ENCODE measurements around the gene PDE4A. TPM values are rescaled to one million over a fixed set of nuclear protein-coding genes. Genes with fewer than 3 reads are reported as not detected.

Gene PDE4A
- total and polyA plus RNA-seq, 4 experiments from 2014 or later, result 0.81 to 5.6 (median 2.9) TPM

GRCh38 chr19:10428996-10429381, 8.7 kb downstream of the PDE4A start:
- no peak overlapping the region for H3K4me3 ChIP-seq (ENCODE audit: low read length in 2 of 2)
- H3K27ac ChIP-seq (ENCODE audit: low read depth, low read length), result peak overlapping the region; percentile 73
- intact Hi-C loops (cut with micrococcal nuclease), result no loop called here
- ChIA-PET POLR2A (ENCODE audit: partially characterized antibody) (interaction anchor here (1.0 to 26.5 kb wide), 3 partner anchors 7 to 124 kb away, joined by 5 to 470 read pairs (median 6); partner anchors contain the start of gene CDC37), CTCF (ENCODE audit: partially characterized antibody) (interaction anchor here (0.9 to 19.1 kb wide), 7 partner anchors 8 to 177 kb away, joined by 3 to 379 read pairs (median 6); partner anchors contain the start of genes CDC37 and MRPL4)
- no peak for DNase-seq
- H3K27me3 Mint-ChIP-seq, result peaks cover 10 to 26% of the 10 kb centered on the region in 2 donors
- H3K36me3 Mint-ChIP-seq, result peaks cover 0 to 12% of the 10 kb centered on the region in 2 donors
- no peaks in the 10 kb centered on the region for H3K36me3 ChIP-seq (ENCODE audit: insufficient read depth, low read length)
- no peaks in the 10 kb centered on the region for H3K9me3 ChIP-seq (ENCODE audit: control insufficient read depth in 1 of 2, low read length in 2 of 2)
- H3K4me1 Mint-ChIP-seq, result peaks cover 32 to 84% (median 56%) of the 10 kb centered on the region in 4 donors
- no peaks in the 10 kb centered on the region for H3K27me3 ChIP-seq (ENCODE audit: insufficient read depth, low read length)
- peak overlapping the region; percentile 90 to 99 (median 98) for H3K27ac Mint-ChIP-seq
- peaks cover 0 to 7% (median 0%) of the 10 kb centered on the region in 8 donors for H3K9me3 Mint-ChIP-seq
- H3K4me1 ChIP-seq (ENCODE audit: insufficient read depth, low read length), result peaks cover 71% of the 10 kb centered on the region
- H3K4me3 Mint-ChIP-seq, result peak overlapping the region in 2 of 8 donors; percentile 32 to 90

GRCh38 chr19:10430505-10431253, 10.3 kb downstream of the PDE4A start:
- DNase-seq, result no peak
- no peaks in the 10 kb centered on the region for H3K9me3 ChIP-seq (ENCODE audit: control insufficient read depth in 1 of 2, low read length in 2 of 2)
- intact Hi-C loops (cut with micrococcal nuclease), result loop anchor here (2.0 kb wide), 1 partner anchor 14 kb away; no protein-coding TSS in a partner anchor

GRCh38 chr19:10431254-10431942, 11.1 kb downstream of the PDE4A start:
- Histone ChIP-seq H3K27ac (ENCODE audit: low read depth, low read length) (peak overlapping the region; percentile 50), H3K4me3 (ENCODE audit: low read length in 2 of 2) (peak overlapping the region; percentile 36 to 43), H3K36me3 (ENCODE audit: insufficient read depth, low read length) (no peaks in the 10 kb centered on the region), H3K9me3 (ENCODE audit: control insufficient read depth in 1 of 2, low read length in 2 of 2) (no peaks in the 10 kb centered on the region), H3K27me3 (ENCODE audit: insufficient read depth, low read length) (no peaks in the 10 kb centered on the region), H3K4me1 (ENCODE audit: insufficient read depth, low read length) (peaks cover 52% of the 10 kb centered on the region)
- CTCF ChIA-PET (ENCODE audit: partially characterized antibody), result interaction anchor here (0.9 to 19.1 kb wide), 5 partner anchors 15 to 172 kb away, joined by 3 to 379 read pairs (median 4); partner anchors contain the start of genes CDC37 and ICAM1
- intact Hi-C loops (cut with micrococcal nuclease), result loop anchor here (2.0 kb wide), 1 partner anchor 15 kb away; no protein-coding TSS in a partner anchor
- Mint-ChIP-seq H3K27me3 (peaks cover 8 to 19% of the 10 kb centered on the region in 2 donors), H3K36me3 (peaks cover 0 to 12% of the 10 kb centered on the region in 2 donors), H3K9me3 (peaks cover 0 to 7% (median 0%) of the 10 kb centered on the region in 8 donors), H3K4me3 (peak overlapping the region; percentile 83 to 96 (median 90)), H3K27ac (peak overlapping the region; percentile 94 to 99 (median 98)), H3K4me1 (peaks cover 29 to 67% (median 47%) of the 10 kb centered on the region in 4 donors)
- POLR2A ChIA-PET (ENCODE audit: partially characterized antibody), result interaction anchor here (1.0 to 26.5 kb wide), 3 partner anchors 10 to 161 kb away, joined by 3 to 470 read pairs (median 5); partner anchors contain the start of genes CDC37 and ICAM1
- peak in 3 of 5 donors; percentile 43 to 73 (median 55) for DNase-seq

More at GRCh38 chr19:10430505-10431253, 10.3 kb downstream of the PDE4A start:
- peaks cover 29 to 71% (median 45%) of the 10 kb centered on the region in 4 donors for H3K4me1 Mint-ChIP-seq
- ChIA-PET CTCF (ENCODE audit: partially characterized antibody) (interaction anchor here (1.3 to 19.1 kb wide), 3 partner anchors 14 to 160 kb away, joined by 4 to 379 read pairs (median 4); partner anchors contain the start of genes CDC37 and ICAM1), POLR2A (ENCODE audit: partially characterized antibody) (interaction anchor here (0.8 to 26.5 kb wide), 3 partner anchors 9 to 97 kb away, joined by 3 to 470 read pairs (median 6); partner anchors contain the start of genes CDC37 and RAVER1)
- peaks cover 0 to 12% of the 10 kb centered on the region in 2 donors for H3K36me3 Mint-ChIP-seq
- peak overlapping the region; percentile 50 for H3K27ac ChIP-seq (ENCODE audit: low read depth, low read length)
- H3K27me3 ChIP-seq (ENCODE audit: insufficient read depth, low read length), result no peaks in the 10 kb centered on the region
- H3K36me3 ChIP-seq (ENCODE audit: insufficient read depth, low read length), result no peaks in the 10 kb centered on the region
- H3K4me3 ChIP-seq (ENCODE audit: low read length in 2 of 2), result peak overlapping the region; percentile 36 to 43
- peaks cover 54% of the 10 kb centered on the region for H3K4me1 ChIP-seq (ENCODE audit: insufficient read depth, low read length)
- H3K9me3 Mint-ChIP-seq, result peaks cover 0 to 7% (median 0%) of the 10 kb centered on the region in 8 donors
- H3K27me3 Mint-ChIP-seq, result peaks cover 8 to 19% of the 10 kb centered on the region in 2 donors
- H3K27ac Mint-ChIP-seq, result peak overlapping the region; percentile 97 to 99 (median 99)
- peak overlapping the region; percentile 52 to 96 (median 90) for H3K4me3 Mint-ChIP-seq

- intact Hi-C loops (cut with micrococcal nuclease), result loop anchor here (2.0 kb wide), 1 partner anchor 15 kb away; no protein-coding TSS in a partner anchor
- Histone ChIP-seq H3K4me3 (ENCODE audit: low read length in 2 of 2) (peak overlapping the region in 1 of 2 donors; percentile 43), H3K4me1 (ENCODE audit: insufficient read depth, low read length) (peaks cover 50% of the 10 kb centered on the region), H3K9me3 (ENCODE audit: control insufficient read depth in 1 of 2, low read length in 2 of 2) (no peaks in the 10 kb centered on the region), H3K27ac (ENCODE audit: low read depth, low read length) (peak overlapping the region; percentile 50), H3K36me3 (ENCODE audit: insufficient read depth, low read length) (no peaks in the 10 kb centered on the region), H3K27me3 (ENCODE audit: insufficient read depth, low read length) (no peaks in the 10 kb centered on the region)
- H3K27me3 Mint-ChIP-seq, result peaks cover 8 to 19% of the 10 kb centered on the region in 2 donors
- H3K9me3 Mint-ChIP-seq, result peaks cover 0 to 7% (median 0%) of the 10 kb centered on the region in 8 donors
- H3K4me1 Mint-ChIP-seq, result peaks cover 28 to 62% (median 44%) of the 10 kb centered on the region in 4 donors
- peaks cover 0 to 12% of the 10 kb centered on the region in 2 donors for H3K36me3 Mint-ChIP-seq
- ChIA-PET POLR2A (ENCODE audit: partially characterized antibody) (interaction anchor here (1.0 to 26.5 kb wide), 3 partner anchors 10 to 161 kb away, joined by 3 to 470 read pairs (median 5); partner anchors contain the start of genes CDC37 and ICAM1), CTCF (ENCODE audit: partially characterized antibody) (interaction anchor here (0.9 to 19.1 kb wide), 4 partner anchors 16 to 172 kb away, joined by 3 to 379 read pairs (median 4); partner anchors contain the start of genes CDC37 and ICAM1)
- DNase-seq, result peak; percentile 61 to 82 (median 68)
- H3K4me3 Mint-ChIP-seq, result peak overlapping the region; percentile 83 to 96 (median 90)
- peak overlapping the region; percentile 94 to 99 (median 98) for H3K27ac Mint-ChIP-seq
These were observed 11.8 kb downstream of the PDE4A start for GRCh38 chr19:10431943-10432735.

GRCh38 chr19:10432736-10433130, 12.4 kb downstream of the PDE4A start:
- H3K27ac ChIP-seq (ENCODE audit: low read depth, low read length), result peak overlapping the region; percentile 50
- no peaks in the 10 kb centered on the region for H3K27me3 ChIP-seq (ENCODE audit: insufficient read depth, low read length)
- H3K9me3 ChIP-seq (ENCODE audit: control insufficient read depth in 1 of 2, low read length in 2 of 2), result no peaks in the 10 kb centered on the region
- peaks cover 0 to 5% (median 0%) of the 10 kb centered on the region in 8 donors for H3K9me3 Mint-ChIP-seq
- peaks cover 0 to 12% of the 10 kb centered on the region in 2 donors for H3K36me3 Mint-ChIP-seq
- DNase-seq, result no peak
- peak overlapping the region; percentile 40 to 76 (median 61) for H3K4me3 Mint-ChIP-seq
- H3K27me3 Mint-ChIP-seq, result peaks cover 8 to 19% of the 10 kb centered on the region in 2 donors
- ChIA-PET POLR2A (ENCODE audit: partially characterized antibody) (interaction anchor here (1.0 to 26.5 kb wide), 3 partner anchors 11 to 162 kb away, joined by 3 to 470 read pairs (median 5); partner anchors contain the start of genes CDC37 and ICAM1), CTCF (ENCODE audit: partially characterized antibody) (interaction anchor here (1.6 to 19.1 kb wide), 2 partner anchors 28 to 173 kb away, joined by 3 to 379 read pairs; partner anchors contain the start of gene CDC37)
- H3K27ac Mint-ChIP-seq, result peak overlapping the region; percentile 37 to 89 (median 80)
- peaks cover 24 to 56% (median 40%) of the 10 kb centered on the region in 4 donors for H3K4me1 Mint-ChIP-seq
- H3K4me3 ChIP-seq (ENCODE audit: low read length in 2 of 2), result peak overlapping the region in 1 of 2 donors; percentile 11
- no peaks in the 10 kb centered on the region for H3K36me3 ChIP-seq (ENCODE audit: insufficient read depth, low read length)
- H3K4me1 ChIP-seq (ENCODE audit: insufficient read depth, low read length), result peaks cover 44% of the 10 kb centered on the region
- intact Hi-C loops (cut with micrococcal nuclease), result no loop called here
